CD4-positive, alpha-beta T cell (primary cell): Measurements from ENCODE around the gene SEC23IP. TPM values are rescaled to one million over a fixed set of nuclear protein-coding genes. Genes with fewer than 3 reads are reported as not detected.

Experiments used
- ATAC-seq: fragments of 200-7000 bp; cut with Tn5 transposase; one replicate; pipeline ENCODE4 v1.10.0; 2022; ENCODE audit warnings: mild to moderate bottlenecking; ENCODE audit not compliant: poor library complexity
- CTCF ChIA-PET: fragments of 350-600 bp; sonication (Branson Sonifier 250); formaldehyde crosslinking; loops from one replicate; lab custom pipeline; 2021; ENCODE audit warnings: antibody characterized with exemption, inconsistent platforms; lab: Charles Lee
- POLR2A ChIA-PET: fragments of 350-600 bp; sonication (Branson Sonifier 250); formaldehyde crosslinking; loops from one replicate; lab custom pipeline; 2021; ENCODE audit warnings: antibody characterized with exemption, inconsistent platforms; lab: Charles Lee
- DNase-seq, 14 experiments: peaks; one replicate each; pipeline ENCODE4 v3.0.0-alpha.2; 2013 to 2020; ENCODE audit warnings: mixed read lengths in 2 of 14
- H3K27ac ChIP-seq, 2 donors: one replicate each; pipeline versions ENCODE4 v1.5.1 to v1.7.0; 2013; ENCODE audit warnings: low read length in 2 of 2, low read depth in 1 of 2, mild to moderate bottlenecking in 1 of 2
- H3K27me3 ChIP-seq, 2 experiments: 1 replicate in 1 of 2; 2 replicates in 1 of 2; pipeline versions ENCODE4 v1.6.1 to v1.7.0; 2013; ENCODE audit warnings: low read length in 2 of 2, control low read depth in 1 of 2, mild to moderate bottlenecking in 1 of 2, moderate library complexity in 1 of 2; ENCODE audit not compliant: insufficient read depth in 2 of 2, control insufficient read depth in 1 of 2
- H3K36me3 ChIP-seq: one replicate; pipeline ENCODE4 v1.6.1; 2013; ENCODE audit warnings: low read length, control low read depth; ENCODE audit not compliant: insufficient read depth
- H3K4me1 ChIP-seq: one replicate; pipeline ENCODE4 v1.6.1; 2013; ENCODE audit warnings: low read length, control low read depth; ENCODE audit not compliant: insufficient read depth
- H3K4me3 ChIP-seq: one replicate; pipeline ENCODE4 v1.5.1; 2013; ENCODE audit warnings: mild to moderate bottlenecking, low read length, moderate library complexity
- H3K9me3 ChIP-seq, 2 experiments: 1 replicate in 1 of 2; 2 replicates in 1 of 2; pipeline versions ENCODE4 v1.6.1 to v1.7.0; 2013; ENCODE audit warnings: low read length in 2 of 2, mild to moderate bottlenecking in 2 of 2, control low read depth in 1 of 2, moderate library complexity in 1 of 2; ENCODE audit not compliant: control insufficient read depth in 1 of 2, insufficient read depth in 1 of 2
- H3K27ac Mint-ChIP-seq: one replicate; pipeline ENCODE4 v1.8.0; 2020; ENCODE audit warnings: mixed read lengths
- H3K27me3 Mint-ChIP-seq: one replicate; pipeline ENCODE4 v1.8.0; 2021; ENCODE audit warnings: mixed read lengths
- H3K36me3 Mint-ChIP-seq: one replicate; pipeline ENCODE4 v1.8.0; 2021; ENCODE audit warnings: low read depth, mixed read lengths
- H3K4me1 Mint-ChIP-seq: one replicate; pipeline ENCODE4 v1.8.0; 2021; ENCODE audit warnings: low read depth, mixed read lengths
- H3K4me3 Mint-ChIP-seq: one replicate; pipeline ENCODE4 v1.8.0; 2020; ENCODE audit warnings: mild to moderate bottlenecking, mixed read lengths
- H3K9me3 Mint-ChIP-seq: one replicate; pipeline ENCODE4 v1.8.0; 2020; ENCODE audit warnings: mixed read lengths
- CTCF ChIP-seq: fragments of 200-600 bp; IDR thresholded peaks from one replicate; pipeline ENCODE4 v1.8.0; 2022; ENCODE audit warnings: antibody characterized with exemption, mild to moderate bottlenecking
- intact Hi-C, 2 experiments: fragments of 100-400 bp; cut with DNase I in 1 of 2; cut with micrococcal nuclease in 1 of 2; formaldehyde crosslinking; loops; one replicate each; pipeline versions ENCODE4 v1.15.1 to v1.9.0; 2023 to 2025; cut with DNase I, micrococcal nuclease
- total RNA-seq, 174 experiments: library from RNA in 2 of 174; stranded (reverse) in 2 of 174; gene quantifications; one replicate each; pipeline ENCODE4 v1.2.3 and lab custom pipeline; 2021 to 2026

SEC23IP gene
- total RNA-seq, 2 experiments from 2014 or later, result 18.1 to 21.1 TPM

GRCh38 chr10:119917777-119918176 is 25.2 kb downstream of the SEC23IP start:
- POLR2A ChIA-PET, result no interaction called here
- no peak overlapping the region for H3K4me3 Mint-ChIP-seq
- Histone ChIP-seq H3K9me3 (no peaks in the 10 kb centered on the region), H3K27ac (no peak overlapping the region), H3K4me3 (no peak overlapping the region), H3K4me1 (no peaks in the 10 kb centered on the region), H3K27me3 (no peaks in the 10 kb centered on the region), H3K36me3 (peaks cover 84% of the 10 kb centered on the region)
- no peak for DNase-seq
- no peaks in the 10 kb centered on the region for H3K9me3 Mint-ChIP-seq
- TF ChIP-seq CTCF, result no peak
- H3K27ac Mint-ChIP-seq, result no peak overlapping the region
- H3K36me3 Mint-ChIP-seq, result peaks cover 85% of the 10 kb centered on the region
- H3K4me1 Mint-ChIP-seq, result no peaks in the 10 kb centered on the region
- ATAC-seq, result no peak
- CTCF ChIA-PET, result interaction anchor here (0.7 kb wide), 1 partner anchor 98 kb away, joined by 3 read pairs; no protein-coding TSS in a partner anchor
- H3K27me3 Mint-ChIP-seq, result no peaks in the 10 kb centered on the region
- intact Hi-C loops, result loop anchor here (5.0 kb wide), 2 partner anchors 165 to 170 kb away; no protein-coding TSS in a partner anchor

- Mint-ChIP-seq H3K4me1 (no peaks in the 10 kb centered on the region), H3K27ac (no peak overlapping the region), H3K9me3 (no peaks in the 10 kb centered on the region), H3K36me3 (peaks cover 90% of the 10 kb centered on the region), H3K27me3 (no peaks in the 10 kb centered on the region), H3K4me3 (no peak overlapping the region)
- intact Hi-C loops, result loop anchor here (5.0 kb wide), 2 partner anchors 167 to 172 kb away; no protein-coding TSS in a partner anchor
- Histone ChIP-seq H3K36me3 (peaks cover 86% of the 10 kb centered on the region), H3K4me3 (no peak overlapping the region), H3K27me3 (no peaks in the 10 kb centered on the region), H3K27ac (no peak overlapping the region), H3K9me3 (no peaks in the 10 kb centered on the region), H3K4me1 (no peaks in the 10 kb centered on the region)
- TF ChIP-seq CTCF, result no peak
- ATAC-seq (no peak), DNase-seq (no peak)
- CTCF ChIA-PET, result no interaction called here
- POLR2A ChIA-PET, result no interaction called here
Observed at GRCh38 chr10:119919271-119919670, 26.7 kb downstream of the SEC23IP start.

- ChIA-PET POLR2A (no interaction called here), CTCF (no interaction called here)
- Mint-ChIP-seq H3K4me1 (no peaks in the 10 kb centered on the region), H3K4me3 (no peak overlapping the region), H3K27me3 (no peaks in the 10 kb centered on the region), H3K36me3 (peaks cover 90% of the 10 kb centered on the region), H3K27ac (no peak overlapping the region), H3K9me3 (no peaks in the 10 kb centered on the region)
- H3K4me1 ChIP-seq, result no peaks in the 10 kb centered on the region
- intact Hi-C loops, result loop anchor here (5.0 kb wide), 2 partner anchors 168 to 173 kb away; no protein-coding TSS in a partner anchor
- ATAC-seq (no peak), DNase-seq (peak in 1 of 14 experiments; percentile 6)
- no peak for TF ChIP-seq CTCF
- no peak overlapping the region for H3K4me3 ChIP-seq
- H3K27ac ChIP-seq, result no peak overlapping the region
- H3K9me3 ChIP-seq, result no peaks in the 10 kb centered on the region
- peaks cover 86% of the 10 kb centered on the region for H3K36me3 ChIP-seq
- no peaks in the 10 kb centered on the region for H3K27me3 ChIP-seq
Observed at GRCh38 chr10:119919826-119920225, 27.3 kb downstream of the SEC23IP start.
